Breast epithelium (tissue), 3 donors: ENCODE results near the gene SERINC2.

Source experiments
- POLR2A ChIP-seq: fragments of 450-650 bp; IDR thresholded peaks from one replicate; pipeline ENCODE4 v1.6.1; 2016; ENCODE audit warnings: antibody characterized with exemption, mild to moderate bottlenecking, moderate library complexity
- POLR2AphosphoS5 ChIP-seq, 3 donors: sonication (generic); formaldehyde crosslinking; IDR thresholded peaks; one replicate each; pipeline ENCODE4 v1.6.1; 2017; ENCODE audit warnings: antibody characterized with exemption in 3 of 3
- TF ChIP-seq, protein P1 (sequence below), 3 donors: fragments of 450-650 bp; IDR thresholded peaks; one replicate each; pipeline ENCODE4 v1.5.1; 2016 to 2017; ENCODE audit warnings: antibody characterized with exemption in 3 of 3, mild to moderate bottlenecking in 3 of 3, moderate library complexity in 3 of 3

DNA sequence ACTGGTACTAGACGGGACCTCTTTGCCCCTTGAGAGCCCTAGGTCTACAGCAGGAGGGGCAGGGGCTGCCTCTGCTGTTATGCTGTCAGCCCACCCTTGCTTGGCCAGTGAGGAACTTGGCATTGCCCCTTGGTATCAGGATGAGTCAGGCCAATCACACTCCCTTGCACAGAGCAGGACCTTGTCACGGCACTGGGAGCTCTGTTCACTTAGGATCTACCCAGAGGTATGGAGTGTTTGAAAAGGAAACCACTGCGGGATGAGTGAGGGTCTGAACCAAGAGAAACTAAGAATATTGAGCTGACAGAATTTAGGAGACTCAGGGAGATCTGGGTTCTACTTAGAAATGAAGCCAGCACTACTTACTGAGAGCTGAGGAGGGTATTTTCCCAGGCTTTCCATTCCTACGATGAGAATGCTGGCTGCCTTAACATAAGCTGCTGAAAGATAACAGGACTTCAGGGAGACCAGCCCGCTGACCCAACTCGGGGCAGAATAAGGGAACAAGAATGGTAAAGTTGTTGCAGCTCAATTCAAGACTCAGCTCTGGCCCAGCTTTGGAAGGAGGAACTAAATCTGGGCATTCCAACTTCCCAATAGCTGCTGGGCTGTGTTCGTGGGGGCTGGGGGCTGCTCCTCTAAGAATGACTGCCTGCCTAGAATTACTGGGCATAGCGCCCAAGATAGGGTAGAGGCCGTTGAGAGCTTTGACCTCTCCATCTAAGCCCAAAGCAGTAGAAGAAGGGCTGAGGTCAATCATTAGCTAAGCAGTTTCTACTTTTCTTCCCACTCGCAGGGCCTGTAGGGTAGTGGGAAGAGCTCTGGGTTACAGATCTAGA lies 41.7 kb upstream of the SERINC2 start:
- TF ChIP-seq POLR2A, result no peak
- TF ChIP-seq, protein P1, sequence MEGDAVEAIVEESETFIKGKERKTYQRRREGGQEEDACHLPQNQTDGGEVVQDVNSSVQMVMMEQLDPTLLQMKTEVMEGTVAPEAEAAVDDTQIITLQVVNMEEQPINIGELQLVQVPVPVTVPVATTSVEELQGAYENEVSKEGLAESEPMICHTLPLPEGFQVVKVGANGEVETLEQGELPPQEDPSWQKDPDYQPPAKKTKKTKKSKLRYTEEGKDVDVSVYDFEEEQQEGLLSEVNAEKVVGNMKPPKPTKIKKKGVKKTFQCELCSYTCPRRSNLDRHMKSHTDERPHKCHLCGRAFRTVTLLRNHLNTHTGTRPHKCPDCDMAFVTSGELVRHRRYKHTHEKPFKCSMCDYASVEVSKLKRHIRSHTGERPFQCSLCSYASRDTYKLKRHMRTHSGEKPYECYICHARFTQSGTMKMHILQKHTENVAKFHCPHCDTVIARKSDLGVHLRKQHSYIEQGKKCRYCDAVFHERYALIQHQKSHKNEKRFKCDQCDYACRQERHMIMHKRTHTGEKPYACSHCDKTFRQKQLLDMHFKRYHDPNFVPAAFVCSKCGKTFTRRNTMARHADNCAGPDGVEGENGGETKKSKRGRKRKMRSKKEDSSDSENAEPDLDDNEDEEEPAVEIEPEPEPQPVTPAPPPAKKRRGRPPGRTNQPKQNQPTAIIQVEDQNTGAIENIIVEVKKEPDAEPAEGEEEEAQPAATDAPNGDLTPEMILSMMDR (IDR thresholded peaks at IDR 0.05), result no peak
- no peak for TF ChIP-seq POLR2AphosphoS5 (IDR thresholded peaks at IDR 0.05)
